ENCODE results near the gene C3orf70.

The C3orf70 gene

DNA sequence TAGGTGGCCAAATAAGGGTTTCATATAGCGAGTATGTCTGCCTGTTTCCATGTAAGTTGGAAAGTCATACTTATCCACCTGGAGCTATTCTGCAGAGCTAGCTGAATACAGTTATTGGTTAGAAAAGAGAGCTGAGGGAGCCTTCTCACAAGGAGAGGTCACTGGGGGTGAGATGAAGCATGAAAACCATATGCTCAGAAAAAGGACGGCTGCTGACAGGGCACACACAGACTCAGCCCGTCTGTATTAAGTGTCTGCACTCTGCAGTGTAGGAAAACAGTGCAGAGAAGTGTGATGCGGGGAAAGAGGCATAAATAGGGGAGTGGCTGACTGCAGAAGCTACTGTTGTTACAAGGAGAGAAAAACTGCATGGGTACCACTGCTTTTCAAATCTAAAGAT, 58.2 kb downstream of the C3orf70 start:
- DNase-seq, result no peak
- intact Hi-C loops (cut with DNase I), result no loop called here

DNA sequence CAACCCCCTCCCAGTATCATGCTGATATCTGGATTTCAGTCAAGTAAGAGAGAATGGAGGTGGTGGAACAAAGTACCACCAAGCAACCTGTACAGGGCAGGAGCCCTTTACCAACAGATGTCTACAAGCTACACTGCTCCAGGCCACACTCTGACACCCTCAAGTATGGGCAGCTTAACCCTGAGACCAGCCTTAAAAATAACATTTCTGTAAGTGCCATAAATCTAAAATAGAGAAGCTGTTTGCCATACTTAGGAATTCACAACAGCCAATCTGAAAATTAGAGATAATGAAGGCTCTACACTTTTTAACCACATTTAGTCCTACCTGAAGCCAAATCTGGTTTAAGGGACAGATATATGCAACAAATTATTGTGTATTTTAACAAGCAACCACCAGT, 59.7 kb downstream of the C3orf70 start:
- intact Hi-C loops (cut with DNase I), result no loop called here
- no peak for DNase-seq

DNA sequence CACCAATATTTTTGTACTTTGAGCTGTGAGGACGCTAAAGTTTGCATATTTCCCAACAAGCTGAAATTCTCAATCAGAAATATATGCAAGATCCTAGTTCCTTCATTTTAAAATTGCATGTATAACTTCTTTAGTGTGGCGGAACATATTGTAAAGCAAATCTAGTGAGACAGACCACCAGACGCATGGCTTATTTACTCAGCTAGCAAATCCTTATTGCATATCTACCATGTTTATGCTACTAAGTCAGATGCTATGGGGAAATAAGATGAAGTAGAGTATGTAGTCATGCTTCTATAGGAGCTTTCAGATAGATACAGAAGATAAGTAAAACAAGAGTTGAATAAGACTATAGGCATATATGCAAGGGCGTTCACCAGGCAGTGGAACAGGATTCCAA, 62.0 kb downstream of the C3orf70 start:
- intact Hi-C loops (cut with DNase I), result no loop called here
- DNase-seq, result no peak

- no peak for DNase-seq
- intact Hi-C loops (cut with DNase I), result no loop called here
Observed at GRCh38 chr3:185089751-185090150, 63.1 kb downstream of the C3orf70 start.

- intact Hi-C loops (cut with DNase I), result no loop called here
- DNase-seq, result no peak
Observed at GRCh38 chr3:185089343-185089742, 63.5 kb downstream of the C3orf70 start.

- DNase-seq, result no peak
- intact Hi-C loops (cut with DNase I), result no loop called here
Observed at GRCh38 chr3:185087419-185087818, 65.4 kb downstream of the C3orf70 start.

DNA sequence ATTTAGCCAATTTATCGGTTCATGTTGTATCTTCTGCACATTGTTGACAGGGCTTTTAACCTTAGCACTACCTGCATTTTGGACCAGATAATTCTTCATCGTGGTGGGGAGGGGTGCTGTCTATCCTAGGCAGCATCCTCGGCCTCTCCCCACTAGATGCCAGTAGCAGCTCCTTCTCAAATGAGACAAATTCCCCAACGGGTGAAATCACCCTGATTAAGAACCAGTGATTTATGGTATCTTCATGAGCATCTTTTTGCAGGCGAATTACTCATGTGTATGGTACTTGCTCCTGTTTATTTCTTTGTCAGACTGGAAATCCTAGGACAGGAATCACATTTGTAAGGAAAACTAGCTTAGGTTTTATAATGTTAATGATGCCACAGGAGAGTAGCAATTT, 68.0 kb downstream of the C3orf70 start:
- intact Hi-C loops (cut with DNase I), result no loop called here
- DNase-seq, result peak in 4 of 42 donors; percentile 21 to 46 (median 32)

- intact Hi-C loops (cut with DNase I), result no loop called here
- no peak for DNase-seq
Observed at GRCh38 chr3:185084402-185084801, 68.5 kb downstream of the C3orf70 start.

GRCh38 chr3:185082829-185083228, 70.0 kb downstream of the C3orf70 start:
- intact Hi-C loops (cut with DNase I), result no loop called here
- DNase-seq, result no peak

GRCh38 chr3:185082149-185082548, 70.7 kb downstream of the C3orf70 start:
- intact Hi-C loops (cut with DNase I), result no loop called here
- no peak for DNase-seq

- intact Hi-C loops (cut with DNase I), result no loop called here
- DNase-seq, result no peak
Observed at GRCh38 chr3:185081521-185081920, 71.3 kb downstream of the C3orf70 start.

DNA sequence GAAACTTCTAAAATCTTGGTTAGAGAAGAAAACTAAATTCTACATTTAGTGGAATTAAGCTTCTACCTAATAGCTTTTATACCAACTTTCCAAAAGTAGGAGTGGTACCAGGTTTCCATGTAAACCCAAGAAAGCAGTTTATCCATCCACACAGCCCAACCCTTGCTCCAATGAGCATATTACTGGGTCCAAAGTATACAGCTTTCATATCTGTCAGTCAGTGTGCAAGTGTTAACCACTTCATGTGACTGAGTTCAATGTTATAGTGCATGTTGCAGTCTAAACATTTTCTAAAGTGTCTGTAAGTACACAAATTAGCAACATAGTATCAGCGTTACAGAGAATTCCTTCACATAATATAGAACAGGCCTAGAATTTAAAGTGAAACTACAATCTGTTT, 73.2 kb downstream of the C3orf70 start:
- DNase-seq, result no peak
- intact Hi-C loops (cut with DNase I), result no loop called here

DNA sequence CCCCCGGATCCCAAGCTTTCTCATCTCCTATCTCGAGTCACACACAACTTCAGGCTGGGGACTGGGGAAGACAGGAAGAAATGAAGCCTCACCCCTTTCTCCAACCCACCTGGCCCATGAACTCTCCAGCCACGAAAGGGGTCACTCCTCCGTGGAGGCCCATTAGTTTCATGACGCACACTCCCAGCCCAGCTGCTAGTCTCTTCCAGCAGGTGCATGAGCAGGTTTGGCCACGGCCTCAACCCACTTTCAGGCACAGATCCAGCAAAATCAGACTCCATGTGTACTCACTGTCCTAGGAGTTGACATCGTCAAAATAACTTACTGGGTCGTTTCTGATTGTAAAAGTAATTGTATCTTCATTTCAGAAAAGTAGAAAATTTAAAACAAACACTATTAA, 76.6 kb downstream of the C3orf70 start:
- intact Hi-C loops (cut with DNase I), result no loop called here
- no peak for DNase-seq

GRCh38 chr3:185075547-185075946, 77.3 kb downstream of the C3orf70 start:
- DNase-seq, result no peak
- intact Hi-C loops (cut with DNase I), result no loop called here

DNA sequence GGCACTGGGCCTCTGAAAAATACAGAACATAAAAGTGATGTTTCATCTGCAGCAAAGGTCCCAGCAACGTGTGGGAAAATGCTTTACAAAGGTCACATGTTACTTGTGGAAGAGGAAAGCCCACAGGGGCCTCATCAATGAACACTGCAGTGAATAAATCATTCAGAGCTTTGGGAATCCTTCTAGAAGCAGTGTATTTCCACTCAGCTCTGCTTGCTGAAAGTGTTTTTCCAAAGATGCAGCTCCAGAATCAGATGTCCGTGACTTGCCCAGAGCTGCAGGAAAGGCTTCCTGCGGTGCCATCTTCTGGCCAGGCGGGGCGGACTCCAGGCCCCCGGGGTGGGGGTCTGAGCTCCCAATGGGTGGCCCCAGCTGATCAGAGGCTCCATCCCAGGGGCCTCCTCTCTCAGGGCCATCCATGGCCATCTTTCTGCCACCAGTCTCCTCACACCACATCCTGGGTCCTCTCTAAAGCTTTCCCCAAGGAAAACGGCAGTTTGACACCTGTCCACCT, 81.5 kb downstream of the C3orf70 start:
- DNase-seq, result no peak
- intact Hi-C loops (cut with DNase I), result no loop called here

DNA sequence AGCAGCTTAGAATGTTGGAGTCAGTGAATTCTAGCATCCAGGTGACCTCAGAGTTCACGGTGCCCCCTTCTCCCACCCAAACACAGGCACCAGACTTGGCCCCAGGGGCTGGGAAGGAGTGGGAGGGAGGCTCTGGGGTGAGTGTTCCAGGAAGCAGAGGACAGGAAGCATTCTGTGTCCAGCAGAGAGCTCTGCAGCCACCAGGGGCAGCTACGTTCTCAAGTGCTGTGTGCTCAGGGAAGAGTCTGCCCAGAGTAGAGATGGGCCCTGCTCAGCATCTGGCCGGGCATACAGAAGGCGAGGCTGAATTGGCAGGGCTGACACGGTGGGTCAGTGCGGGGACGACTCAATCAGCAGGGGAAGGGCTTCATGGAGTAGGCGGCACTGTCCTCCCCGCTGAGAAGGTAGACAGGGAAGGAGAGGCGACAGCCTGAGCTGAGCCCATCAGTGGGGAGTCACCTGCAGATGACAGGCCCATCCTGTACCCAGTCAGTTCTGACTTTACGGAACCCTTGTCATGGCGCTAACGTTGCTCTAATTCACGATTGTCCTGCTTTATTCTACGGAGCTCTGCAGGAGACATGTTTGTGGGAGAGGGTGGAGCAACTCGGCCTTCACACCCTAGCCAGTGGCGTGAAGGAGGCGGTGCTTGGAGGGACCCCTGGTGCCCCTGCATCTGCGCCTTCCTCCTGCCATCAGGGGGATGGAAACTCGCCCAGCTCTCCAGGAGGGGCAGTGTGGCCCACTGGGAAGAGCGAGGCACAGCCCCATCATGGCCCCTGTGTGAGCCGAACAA, 82.2 kb downstream of the C3orf70 start:
- no peak for DNase-seq
- intact Hi-C loops (cut with DNase I), result no loop called here

GRCh38 chr3:185069037-185070030, 83.5 kb downstream of the C3orf70 start:
- peak in 1 of 42 donors; percentile 28 for DNase-seq
- intact Hi-C loops (cut with DNase I), result no loop called here

GRCh38 chr3:185067173-185067572, 85.7 kb downstream of the C3orf70 start:
- DNase-seq, result no peak
- intact Hi-C loops (cut with DNase I), result no loop called here

- intact Hi-C loops (cut with DNase I), result no loop called here
- no peak for DNase-seq
Observed at GRCh38 chr3:185066251-185066650, 86.6 kb downstream of the C3orf70 start.

DNA sequence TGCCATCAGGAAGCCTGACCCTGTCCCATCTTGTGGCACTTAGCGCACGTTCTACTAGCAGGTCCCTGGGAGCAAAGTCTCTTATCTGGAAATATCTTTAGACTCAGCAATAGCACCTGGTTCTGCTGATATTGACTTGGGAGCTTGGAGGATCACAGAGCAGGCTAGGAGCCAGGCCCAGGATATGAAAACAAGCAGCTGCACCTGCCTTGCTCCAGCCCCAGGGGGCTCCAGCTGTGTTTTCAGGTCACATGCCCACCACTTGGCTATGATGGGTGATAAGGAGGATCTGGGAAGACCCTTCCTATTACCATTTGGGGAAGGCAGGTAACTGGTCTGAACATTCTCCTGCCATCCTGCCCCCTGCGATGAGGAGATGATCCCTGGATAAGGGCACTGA, 87.8 kb downstream of the C3orf70 start:
- intact Hi-C loops (cut with DNase I), result no loop called here
- DNase-seq, result peak in 1 of 42 donors; percentile 9
